Thoracic aorta (tissue), 2 donors: ENCODE results near the gene ENOX1. TPM values are rescaled to one million over a fixed set of nuclear protein-coding genes. Genes with fewer than 3 reads are reported as not detected.

Experiments used
- ATAC-seq: fragments of 150-250 bp; one replicate; pipeline ENCODE4 v1.8.0; 2017; ENCODE audit warnings: low read depth; ENCODE audit not compliant: insufficient number of reproducible peaks, low FRiP score
- DNase-seq: peaks from one replicate; pipeline ENCODE4 v3.0.0-alpha.2; 2020; ENCODE audit warnings: low spot score
- H3K27ac ChIP-seq, 2 donors: fragments of 200-600 bp; sonication (generic); 1 replicate in 1 of 2; 2 replicates in 1 of 2; pipeline ENCODE4 v1.5.1; 2016; ENCODE audit warnings: mild to moderate bottlenecking in 2 of 2, moderate library complexity in 2 of 2
- H3K27me3 ChIP-seq: fragments of 200-600 bp; sonication (generic); replicated peaks from 2 replicates; pipeline ENCODE4 v1.6.0; 2016; ENCODE audit warnings: mild to moderate bottlenecking; ENCODE audit not compliant: insufficient read depth
- H3K36me3 ChIP-seq: fragments of 200-600 bp; sonication (generic); one replicate; pipeline ENCODE4 v1.5.1; 2016
- H3K4me1 ChIP-seq, 2 donors: fragments of 200-600 bp; sonication (generic); 1 replicate in 1 of 2; 2 replicates in 1 of 2; pipeline versions ENCODE4 v1.5.1 to v1.6.0; 2016; ENCODE audit warnings: low read depth in 2 of 2, mild to moderate bottlenecking in 1 of 2; ENCODE audit not compliant: control insufficient read depth in 1 of 2
- H3K4me3 ChIP-seq: fragments of 200-600 bp; sonication (generic); 2 replicates; pipeline ENCODE4 v1.5.1; 2016; ENCODE audit warnings: mild to moderate bottlenecking
- H3K9me3 ChIP-seq: fragments of 200-600 bp; sonication (generic); 2 replicates; pipeline ENCODE4 v1.5.1; 2016
- total RNA-seq, 2 donors: library from RNA; depleted of rRNA; stranded (reverse); fragments of >200 nt; gene quantifications; one replicate each; pipeline versions ENCODE4 v1.1.0 to v1.2.3, GENCODE V29; 2016
- TF ChIP-seq, protein P1 (sequence below): fragments of 200-600 bp; sonication (generic); IDR thresholded peaks from one replicate; pipeline ENCODE4 v1.5.1; 2019; ENCODE audit warnings: antibody characterized with exemption

ENOX1 gene
- total RNA-seq, 2 donors from 2014 or later: 0.41 to 2.3 TPM

DNA sequence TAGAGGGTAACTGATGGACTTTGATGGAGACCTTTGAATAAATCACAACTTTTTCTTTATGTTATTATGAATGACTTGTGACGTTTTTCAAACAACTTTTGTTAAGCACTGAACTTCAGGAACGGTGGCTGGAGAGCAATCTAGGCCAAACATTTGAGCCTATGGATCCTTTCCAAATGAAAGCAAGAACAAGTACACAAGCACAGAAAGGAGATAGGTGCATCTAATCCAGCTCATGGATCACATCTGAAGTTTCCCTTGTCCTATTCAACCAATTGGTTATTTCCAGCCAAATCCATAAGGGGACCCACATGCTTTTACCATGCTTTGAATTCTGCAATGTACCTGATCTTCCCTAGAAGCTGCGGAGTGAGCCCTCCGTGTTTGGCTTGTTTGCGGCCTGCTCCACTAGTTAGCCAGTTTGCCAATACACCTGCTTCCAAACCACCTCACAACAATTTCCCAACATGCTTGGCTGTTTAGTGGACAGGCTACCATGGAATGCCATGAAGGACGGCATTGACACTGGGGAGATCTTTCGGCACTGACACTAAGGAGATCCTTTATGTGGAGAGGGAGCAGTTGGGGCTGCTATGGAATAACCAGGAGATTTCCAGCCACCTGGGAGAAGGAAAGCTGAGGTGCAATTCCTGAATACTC, 447.5 kb downstream of the ENOX1 start:
- no peak for DNase-seq
- Histone ChIP-seq H3K27ac (no peak overlapping the region), H3K4me3 (no peak overlapping the region), H3K36me3 (no peaks in the 10 kb centered on the region), H3K9me3 (no peaks in the 10 kb centered on the region), H3K4me1 (peaks cover 3 to 12% of the 10 kb centered on the region in 2 donors), H3K27me3 (no peaks in the 10 kb centered on the region)
- TF ChIP-seq, protein P1, sequence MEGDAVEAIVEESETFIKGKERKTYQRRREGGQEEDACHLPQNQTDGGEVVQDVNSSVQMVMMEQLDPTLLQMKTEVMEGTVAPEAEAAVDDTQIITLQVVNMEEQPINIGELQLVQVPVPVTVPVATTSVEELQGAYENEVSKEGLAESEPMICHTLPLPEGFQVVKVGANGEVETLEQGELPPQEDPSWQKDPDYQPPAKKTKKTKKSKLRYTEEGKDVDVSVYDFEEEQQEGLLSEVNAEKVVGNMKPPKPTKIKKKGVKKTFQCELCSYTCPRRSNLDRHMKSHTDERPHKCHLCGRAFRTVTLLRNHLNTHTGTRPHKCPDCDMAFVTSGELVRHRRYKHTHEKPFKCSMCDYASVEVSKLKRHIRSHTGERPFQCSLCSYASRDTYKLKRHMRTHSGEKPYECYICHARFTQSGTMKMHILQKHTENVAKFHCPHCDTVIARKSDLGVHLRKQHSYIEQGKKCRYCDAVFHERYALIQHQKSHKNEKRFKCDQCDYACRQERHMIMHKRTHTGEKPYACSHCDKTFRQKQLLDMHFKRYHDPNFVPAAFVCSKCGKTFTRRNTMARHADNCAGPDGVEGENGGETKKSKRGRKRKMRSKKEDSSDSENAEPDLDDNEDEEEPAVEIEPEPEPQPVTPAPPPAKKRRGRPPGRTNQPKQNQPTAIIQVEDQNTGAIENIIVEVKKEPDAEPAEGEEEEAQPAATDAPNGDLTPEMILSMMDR: no peak
- ATAC-seq: no peak

DNA sequence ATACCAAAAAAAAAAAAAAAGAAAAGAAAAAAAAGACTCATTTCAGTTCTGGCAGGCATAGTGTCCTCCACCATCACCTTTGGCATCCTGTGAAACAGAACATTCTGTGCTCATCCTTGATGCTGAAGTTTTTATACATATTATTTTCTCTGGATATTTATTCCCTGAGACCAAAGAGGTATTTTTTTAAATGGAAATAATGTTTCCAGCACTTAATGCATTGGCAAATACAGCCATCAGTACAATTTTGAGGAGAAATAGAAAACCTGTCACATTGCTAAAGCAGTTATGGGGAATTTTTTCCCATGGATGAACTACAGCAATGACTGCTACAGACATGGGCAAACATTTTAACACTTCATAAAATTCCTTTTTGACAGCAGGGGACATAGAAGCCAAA, 451.0 kb downstream of the ENOX1 start:
- TF ChIP-seq, protein P1: no peak
- Histone ChIP-seq H3K9me3 (no peaks in the 10 kb centered on the region), H3K4me3 (no peak overlapping the region), H3K27me3 (no peaks in the 10 kb centered on the region), H3K27ac (no peak overlapping the region), H3K4me1 (peaks cover 3 to 17% of the 10 kb centered on the region in 2 donors), H3K36me3 (no peaks in the 10 kb centered on the region)
- DNase-seq (no peak), ATAC-seq (no peak)

DNA sequence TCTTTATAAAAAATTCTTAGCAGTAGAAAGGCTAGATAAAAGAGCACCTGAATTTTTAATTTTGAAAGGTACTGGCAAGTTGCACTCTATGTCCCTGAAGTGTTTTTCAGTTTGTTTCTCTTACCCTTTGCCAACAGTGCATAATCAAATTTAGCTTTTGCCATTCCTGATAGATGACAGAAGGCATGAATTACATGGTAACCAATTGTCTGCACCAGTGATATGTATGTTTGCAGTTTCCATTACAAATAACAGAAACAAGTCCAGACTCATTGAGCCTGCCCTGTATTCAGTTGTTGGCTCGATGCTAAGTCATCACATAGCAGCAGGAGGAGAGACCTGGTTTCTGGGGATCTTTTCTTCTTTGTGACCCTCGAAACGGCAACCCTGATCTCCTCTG, 453.6 kb downstream of the ENOX1 start:
- Histone ChIP-seq H3K4me1 (peaks cover 3 to 17% of the 10 kb centered on the region in 2 donors), H3K9me3 (no peaks in the 10 kb centered on the region), H3K36me3 (no peaks in the 10 kb centered on the region), H3K27ac (no peak overlapping the region), H3K4me3 (no peak overlapping the region), H3K27me3 (no peaks in the 10 kb centered on the region)
- DNase-seq (no peak), ATAC-seq (no peak)
- TF ChIP-seq, protein P1: no peak

DNA sequence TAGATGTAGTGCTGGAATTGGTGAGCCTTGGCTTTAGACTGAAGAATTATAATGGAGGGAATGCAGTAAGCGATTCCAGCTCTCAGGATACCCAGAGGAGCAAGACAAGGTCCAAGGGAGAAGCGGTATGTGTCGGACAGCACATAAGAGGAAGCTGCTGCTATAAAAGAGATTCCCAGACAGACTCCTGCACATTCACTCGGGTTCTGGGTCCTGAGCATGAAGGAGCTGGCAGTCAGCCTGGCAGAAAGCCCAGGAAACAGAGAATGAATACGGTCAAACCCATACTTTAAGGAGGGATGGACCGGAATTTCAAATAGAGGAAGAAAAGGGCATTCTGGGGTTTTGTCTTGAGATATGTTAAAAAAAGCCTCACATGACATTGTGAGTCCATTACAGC, 455.1 kb downstream of the ENOX1 start:
- Histone ChIP-seq H3K27me3 (no peaks in the 10 kb centered on the region), H3K4me3 (no peak overlapping the region), H3K27ac (no peak overlapping the region), H3K36me3 (no peaks in the 10 kb centered on the region), H3K9me3 (no peaks in the 10 kb centered on the region), H3K4me1 (peaks cover 3 to 17% of the 10 kb centered on the region in 2 donors)
- TF ChIP-seq, protein P1: no peak
- ATAC-seq (no peak), DNase-seq (no peak)

DNA sequence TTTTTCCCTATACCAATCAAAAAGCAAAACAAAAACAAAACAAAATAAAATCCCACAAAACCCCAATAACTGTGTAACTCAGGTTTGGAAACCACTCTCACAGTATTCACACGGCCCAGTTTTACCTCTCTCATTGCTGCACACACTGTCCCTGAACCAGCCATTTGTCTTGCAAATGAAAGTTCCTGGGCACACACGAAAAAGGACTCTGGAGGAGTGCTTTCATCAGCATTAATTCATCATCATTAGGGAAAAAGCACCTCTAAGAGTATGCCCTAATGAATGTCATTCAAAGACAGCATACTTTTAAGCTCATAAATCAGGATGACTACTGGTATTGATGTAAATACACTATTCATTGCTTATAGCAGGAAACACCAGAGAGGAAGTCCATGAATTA, 457.1 kb downstream of the ENOX1 start:
- TF ChIP-seq, protein P1: no peak
- DNase-seq: no peak
- Histone ChIP-seq H3K4me1 (peaks cover 0 to 5% of the 10 kb centered on the region in 2 donors), H3K9me3 (no peaks in the 10 kb centered on the region), H3K4me3 (no peak overlapping the region), H3K27ac (no peak overlapping the region), H3K36me3 (no peaks in the 10 kb centered on the region), H3K27me3 (no peaks in the 10 kb centered on the region)
- no peak for ATAC-seq
